Ishikawa (cell line): ENCODE data around the gene CNTNAP2.

Experiments used
- CEBPB ChIP-seq: IDR thresholded peaks from 2 replicates; pipeline ENCODE4 v1.6.1; 2012
- CREB1 ChIP-seq: IDR thresholded peaks from 2 replicates; pipeline ENCODE4 v1.6.1; 2012; ENCODE audit warnings: low read depth
- EGR1 ChIP-seq: IDR thresholded peaks from 2 replicates; pipeline ENCODE4 v1.6.1; 2012
- EP300 ChIP-seq: IDR thresholded peaks from 2 replicates; pipeline ENCODE4 v1.6.1; 2012; ENCODE audit warnings: borderline replicate concordance
- FOXM1 ChIP-seq: IDR thresholded peaks from 2 replicates; pipeline ENCODE4 v1.6.1; 2012; ENCODE audit warnings: low read depth, borderline replicate concordance
- NFIC ChIP-seq: IDR thresholded peaks from 2 replicates; pipeline ENCODE4 v1.6.1; 2012
- RAD21 ChIP-seq: IDR thresholded peaks from 2 replicates; pipeline ENCODE4 v1.6.1; 2012; ENCODE audit warnings: low read depth
- TAF1 ChIP-seq: IDR thresholded peaks from 2 replicates; pipeline ENCODE4 v1.6.1; 2012; ENCODE audit warnings: low read depth, mild to moderate bottlenecking
- TCF12 ChIP-seq: IDR thresholded peaks from 2 replicates; pipeline ENCODE4 v1.6.1; 2012; ENCODE audit warnings: low read depth
- TEAD4 ChIP-seq: IDR thresholded peaks from 2 replicates; pipeline ENCODE4 v1.6.1; 2012
- YY1 ChIP-seq: IDR thresholded peaks from 2 replicates; pipeline ENCODE4 v1.6.1; 2012; ENCODE audit warnings: low read depth
- ZBTB7A ChIP-seq: IDR thresholded peaks from 2 replicates; pipeline ENCODE4 v1.6.1; 2012; ENCODE audit warnings: low read depth
- TF ChIP-seq, protein P1 (sequence below): IDR thresholded peaks from 2 replicates; pipeline ENCODE4 v1.6.1; 2012
- TF ChIP-seq, protein P2 (sequence below): IDR thresholded peaks from 2 replicates; pipeline ENCODE4 v1.6.1; 2012; ENCODE audit warnings: low read depth, mild to moderate bottlenecking
- TF ChIP-seq, protein P3 (sequence below): IDR thresholded peaks from 2 replicates; pipeline ENCODE4 v1.6.1; 2012

CNTNAP2 gene

DNA sequence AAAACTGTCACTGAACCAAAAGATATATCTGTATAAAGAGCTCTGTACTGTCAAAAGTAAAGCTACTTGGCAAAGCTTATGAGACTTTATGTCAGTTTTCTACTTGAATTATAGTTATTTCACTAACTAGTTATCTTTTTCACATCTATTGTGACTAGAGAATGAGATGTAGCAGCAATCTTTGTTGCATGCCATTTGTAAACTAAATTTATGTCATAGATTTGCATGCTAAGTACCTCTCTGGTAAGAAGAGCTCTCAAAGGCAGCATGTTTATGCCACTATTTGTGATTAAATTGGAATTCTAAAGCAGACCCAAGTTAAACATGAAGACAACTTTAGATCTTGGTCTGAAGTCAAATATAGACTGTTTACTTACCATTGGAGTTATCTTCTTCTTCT is 300.6 kb downstream of the CNTNAP2 start:
- TF ChIP-seq FOXM1 (no peak), EP300 (no peak), YY1 (no peak), ZBTB7A (no peak), CREB1 (no peak), RAD21 (no peak), TEAD4 (no peak), EGR1 (no peak), CEBPB (no peak), TAF1 (no peak), NFIC (no peak), TCF12 (no peak)
- TF ChIP-seq, protein P1, sequence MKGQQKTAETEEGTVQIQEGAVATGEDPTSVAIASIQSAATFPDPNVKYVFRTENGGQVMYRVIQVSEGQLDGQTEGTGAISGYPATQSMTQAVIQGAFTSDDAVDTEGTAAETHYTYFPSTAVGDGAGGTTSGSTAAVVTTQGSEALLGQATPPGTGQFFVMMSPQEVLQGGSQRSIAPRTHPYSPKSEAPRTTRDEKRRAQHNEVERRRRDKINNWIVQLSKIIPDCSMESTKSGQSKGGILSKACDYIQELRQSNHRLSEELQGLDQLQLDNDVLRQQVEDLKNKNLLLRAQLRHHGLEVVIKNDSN, result no peak
- TF ChIP-seq, protein P2, sequence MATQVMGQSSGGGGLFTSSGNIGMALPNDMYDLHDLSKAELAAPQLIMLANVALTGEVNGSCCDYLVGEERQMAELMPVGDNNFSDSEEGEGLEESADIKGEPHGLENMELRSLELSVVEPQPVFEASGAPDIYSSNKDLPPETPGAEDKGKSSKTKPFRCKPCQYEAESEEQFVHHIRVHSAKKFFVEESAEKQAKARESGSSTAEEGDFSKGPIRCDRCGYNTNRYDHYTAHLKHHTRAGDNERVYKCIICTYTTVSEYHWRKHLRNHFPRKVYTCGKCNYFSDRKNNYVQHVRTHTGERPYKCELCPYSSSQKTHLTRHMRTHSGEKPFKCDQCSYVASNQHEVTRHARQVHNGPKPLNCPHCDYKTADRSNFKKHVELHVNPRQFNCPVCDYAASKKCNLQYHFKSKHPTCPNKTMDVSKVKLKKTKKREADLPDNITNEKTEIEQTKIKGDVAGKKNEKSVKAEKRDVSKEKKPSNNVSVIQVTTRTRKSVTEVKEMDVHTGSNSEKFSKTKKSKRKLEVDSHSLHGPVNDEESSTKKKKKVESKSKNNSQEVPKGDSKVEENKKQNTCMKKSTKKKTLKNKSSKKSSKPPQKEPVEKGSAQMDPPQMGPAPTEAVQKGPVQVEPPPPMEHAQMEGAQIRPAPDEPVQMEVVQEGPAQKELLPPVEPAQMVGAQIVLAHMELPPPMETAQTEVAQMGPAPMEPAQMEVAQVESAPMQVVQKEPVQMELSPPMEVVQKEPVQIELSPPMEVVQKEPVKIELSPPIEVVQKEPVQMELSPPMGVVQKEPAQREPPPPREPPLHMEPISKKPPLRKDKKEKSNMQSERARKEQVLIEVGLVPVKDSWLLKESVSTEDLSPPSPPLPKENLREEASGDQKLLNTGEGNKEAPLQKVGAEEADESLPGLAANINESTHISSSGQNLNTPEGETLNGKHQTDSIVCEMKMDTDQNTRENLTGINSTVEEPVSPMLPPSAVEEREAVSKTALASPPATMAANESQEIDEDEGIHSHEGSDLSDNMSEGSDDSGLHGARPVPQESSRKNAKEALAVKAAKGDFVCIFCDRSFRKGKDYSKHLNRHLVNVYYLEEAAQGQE, result no peak
- TF ChIP-seq, protein P3, sequence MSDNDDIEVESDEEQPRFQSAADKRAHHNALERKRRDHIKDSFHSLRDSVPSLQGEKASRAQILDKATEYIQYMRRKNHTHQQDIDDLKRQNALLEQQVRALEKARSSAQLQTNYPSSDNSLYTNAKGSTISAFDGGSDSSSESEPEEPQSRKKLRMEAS, result no peak

DNA sequence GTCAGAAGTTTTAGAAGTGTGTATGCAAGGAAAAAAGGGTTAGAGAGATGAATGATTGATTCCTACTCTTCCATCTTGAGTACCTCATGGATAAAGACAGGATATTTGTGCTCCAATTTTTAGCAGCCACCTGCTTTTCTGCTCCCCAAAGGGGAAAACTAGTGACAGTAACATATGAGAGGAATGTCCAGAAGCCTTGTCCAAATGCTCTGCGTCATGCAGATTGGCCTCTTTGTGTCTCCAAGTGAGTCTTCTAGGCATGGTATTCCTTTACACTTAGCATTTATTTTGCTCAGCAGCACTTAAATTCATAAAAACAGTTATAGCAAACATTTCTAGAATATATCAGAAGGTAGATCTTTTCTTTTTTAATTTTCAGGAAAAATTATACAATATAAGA is 306.8 kb downstream of the CNTNAP2 start:
- TF ChIP-seq EGR1 (no peak), RAD21 (no peak), TAF1 (no peak), CEBPB (no peak), TCF12 (no peak), EP300 (no peak), CREB1 (no peak), ZBTB7A (no peak), FOXM1 (no peak), NFIC (no peak), YY1 (no peak), TEAD4 (no peak)
- TF ChIP-seq, protein P3, result no peak
- TF ChIP-seq, protein P1, result no peak
- TF ChIP-seq, protein P2, result no peak

DNA sequence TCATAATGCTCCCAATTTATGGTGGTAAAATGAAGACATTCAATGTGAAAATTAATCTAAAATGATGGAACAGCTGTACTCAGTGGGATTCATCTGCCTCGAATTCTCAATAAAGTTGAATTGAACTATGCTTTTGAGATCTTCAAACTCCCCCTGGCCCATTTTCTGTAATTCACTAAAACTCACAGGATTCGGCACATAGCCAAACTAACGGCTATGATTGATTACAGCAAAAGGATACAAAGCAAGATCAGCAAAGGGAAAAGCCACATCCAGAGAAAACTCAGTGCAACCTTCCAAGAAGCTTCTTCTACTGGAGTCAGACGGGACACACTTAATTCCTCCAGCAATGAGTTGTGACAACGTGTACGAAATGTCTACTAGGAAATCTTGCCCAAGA is 307.5 kb downstream of the CNTNAP2 start:
- TF ChIP-seq, protein P1, result no peak

DNA sequence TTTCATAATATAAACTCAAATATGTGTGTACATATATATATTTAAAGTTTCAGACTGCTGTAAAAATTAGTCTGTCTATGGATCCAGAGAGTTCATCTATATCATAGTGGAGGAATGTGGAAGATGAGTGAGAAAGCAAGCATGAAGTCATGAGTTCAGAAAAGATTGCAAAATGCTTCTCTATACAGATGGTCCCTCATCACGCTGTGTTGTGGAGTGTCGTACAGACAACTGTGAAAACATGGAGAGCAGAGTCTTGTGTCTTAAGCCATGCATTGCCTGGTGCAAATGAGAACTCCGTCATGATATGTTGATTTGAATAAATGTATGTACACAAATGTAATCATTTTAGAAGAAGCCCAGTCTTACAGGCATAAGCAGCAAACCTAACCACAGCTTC is 316.9 kb downstream of the CNTNAP2 start:
- TF ChIP-seq, protein P3, result no peak
- TF ChIP-seq TCF12 (no peak), YY1 (no peak), EGR1 (no peak), TAF1 (no peak), EP300 (no peak), CEBPB (no peak), RAD21 (no peak), CREB1 (no peak), ZBTB7A (no peak), NFIC (no peak), FOXM1 (no peak), TEAD4 (no peak)
- TF ChIP-seq, protein P1, result no peak
- TF ChIP-seq, protein P2, result no peak
